Bone marrow (tissue), 2 donors: ENCODE results near the gene CBFA2T2.
A peak's percentile ranks its signal among the peaks of the same experiment; 100 is the strongest.
"Not testable (repeated sequence)": the region's sequence is repeated elsewhere in the genome, so short reads cannot be mapped to it uniquely, and the experiment has no call there.

Experiments
- DNase-seq, 2 donors: peaks; one replicate each; lab custom pipeline; 2025; lab: John Stamatoyannopoulos, UW

Gene CBFA2T2

DNA sequence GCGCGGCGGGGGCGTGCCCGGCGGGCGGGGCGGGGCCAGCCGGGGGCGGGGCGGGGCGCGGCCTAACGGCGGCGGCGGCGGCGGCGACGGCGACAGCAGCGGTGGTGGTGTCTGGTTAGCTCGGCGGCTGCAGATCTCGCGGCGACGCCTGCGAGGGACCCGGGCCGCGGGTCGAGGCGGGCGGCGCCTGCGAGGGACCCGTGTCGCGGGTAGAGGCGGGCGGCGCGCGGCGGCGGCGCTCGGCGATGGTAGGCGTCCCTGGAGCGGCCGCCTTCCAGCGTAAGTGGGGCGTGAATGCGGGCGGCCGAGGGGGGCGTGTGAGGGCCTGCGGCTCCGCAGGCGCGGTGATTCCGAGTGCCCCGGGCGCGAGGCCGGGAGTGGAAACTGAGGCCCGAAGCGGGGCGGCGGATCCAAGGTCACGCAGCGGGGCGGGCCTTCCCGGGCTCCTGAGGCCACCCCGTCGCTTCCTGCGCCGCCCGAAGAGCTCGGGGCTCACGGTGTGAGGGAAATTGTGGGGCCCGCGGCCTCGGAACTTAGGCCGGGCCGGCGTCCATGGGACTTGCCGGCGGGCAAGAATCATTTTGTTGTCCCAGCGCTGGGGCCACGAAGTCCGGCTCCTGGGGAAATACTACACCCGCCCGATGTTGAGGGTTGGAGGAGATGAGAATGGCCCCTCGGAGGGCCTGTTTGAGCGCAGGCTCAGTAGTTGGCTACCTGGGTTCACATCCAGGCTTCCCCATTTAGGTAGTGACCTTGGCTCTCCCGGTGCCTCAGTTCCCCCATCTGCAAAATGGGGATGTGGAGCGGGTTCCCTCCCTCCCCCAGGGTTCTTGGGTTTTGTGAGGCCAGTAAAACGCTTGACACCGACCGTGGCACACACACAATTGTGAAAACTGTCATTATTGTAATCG is at the start of gene CBFA2T2:
CBFA2T2 (plus strand) TSS at position 74 of the 911 bp plus-strand sequence; CDS start at position 246, 172 bp downstream.
- peak in 1 of 2 donors; percentile 28 for DNase-seq

DNA sequence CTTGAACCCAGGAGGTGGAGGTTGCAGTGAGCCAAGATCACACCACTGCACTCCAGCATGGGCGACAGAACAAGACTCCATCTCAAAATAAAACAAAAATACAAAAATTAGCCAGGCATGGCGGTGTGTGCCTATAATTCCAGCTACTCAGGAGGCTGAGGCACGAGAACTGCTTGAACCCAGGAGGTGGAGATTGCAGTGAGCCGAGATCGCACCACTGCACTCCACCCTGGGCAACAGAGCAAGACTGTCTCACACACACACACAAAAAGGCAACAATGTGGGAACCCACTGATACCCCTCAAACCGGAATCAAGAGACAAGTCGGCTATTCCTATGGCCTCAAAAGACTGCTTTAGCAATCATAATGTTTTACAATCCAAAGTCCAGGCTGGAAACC is 49.3 kb upstream of the CBFA2T2 start:
- DNase-seq: not testable (repeated sequence)

DNA sequence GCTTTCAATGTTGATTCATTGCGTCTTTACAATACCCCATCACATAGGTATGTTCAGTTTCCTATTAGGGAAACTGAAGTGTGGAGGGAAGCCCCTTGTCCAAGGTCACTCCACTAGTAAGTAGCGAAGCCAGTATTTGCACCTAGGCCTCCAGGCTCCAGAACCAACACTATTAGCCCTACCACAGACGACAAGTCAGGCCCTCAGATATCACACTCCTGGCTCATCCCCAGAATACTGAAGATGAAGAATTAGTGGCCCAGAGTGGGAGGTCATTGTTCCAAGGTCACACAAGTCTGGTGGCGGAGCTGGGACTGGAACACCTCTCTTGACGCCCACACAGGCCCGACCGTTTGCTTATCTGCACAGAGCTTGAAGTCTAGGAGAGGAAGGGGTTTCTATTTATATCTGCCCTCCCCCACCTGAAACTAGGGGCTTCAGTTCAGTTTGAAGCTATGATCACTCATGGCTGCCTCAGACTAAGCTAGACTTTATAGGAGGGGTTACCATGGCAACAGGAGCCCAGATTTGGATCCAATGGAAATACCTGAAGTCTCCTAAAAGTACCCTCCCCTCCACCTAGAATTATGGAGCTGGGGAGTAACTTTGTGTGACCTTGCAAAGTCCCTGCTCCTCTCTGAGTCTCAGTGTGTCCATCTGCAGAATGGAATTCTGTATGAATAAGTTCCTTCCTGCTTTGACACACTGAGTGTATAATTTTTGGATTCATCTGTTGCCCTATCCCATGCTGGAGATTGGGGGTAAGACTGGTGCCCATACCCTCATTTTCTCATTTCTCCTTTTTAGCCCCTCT is 48.5 kb upstream of the CBFA2T2 start:
- DNase-seq: no peak

DNA sequence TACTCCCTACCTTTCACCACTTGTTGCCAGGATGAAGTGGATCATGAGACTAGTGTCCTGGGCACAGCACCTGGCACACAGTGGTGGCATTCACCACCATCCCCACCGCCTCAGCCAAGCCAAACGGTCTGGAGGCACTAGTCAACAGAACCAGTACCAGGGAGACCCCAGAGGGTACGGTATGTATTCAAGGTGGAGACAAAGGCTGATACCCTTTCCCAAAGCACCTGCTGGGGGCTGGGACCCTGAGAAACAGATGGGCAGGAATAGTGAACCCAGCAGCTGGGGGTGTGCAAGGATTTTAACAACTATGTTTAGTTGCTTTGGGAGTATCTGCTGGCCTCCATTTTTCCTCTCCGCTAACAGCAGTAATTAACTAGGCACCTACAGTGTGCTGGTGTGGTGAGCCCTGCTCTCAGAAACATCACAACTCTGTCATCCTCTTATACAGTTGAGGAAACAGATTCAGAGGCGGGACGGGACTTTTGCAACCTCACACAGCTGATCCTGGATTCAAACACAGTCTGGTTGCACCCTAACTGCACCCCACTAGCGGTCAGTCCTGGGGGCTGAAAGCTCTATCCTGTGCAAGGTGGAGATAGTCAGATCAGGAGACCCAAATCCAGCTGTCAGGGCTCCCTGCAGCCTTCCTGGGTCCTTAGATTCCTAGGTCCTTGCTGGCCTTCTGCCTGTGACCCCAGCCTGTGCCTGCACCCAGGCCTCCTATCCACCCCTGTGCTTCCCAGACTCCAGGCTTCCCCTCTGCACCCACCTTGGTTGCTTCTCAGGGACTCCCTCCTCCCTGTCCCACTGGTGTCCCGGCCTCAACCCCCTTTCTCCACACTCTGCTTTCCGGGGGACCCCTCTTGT is 47.5 kb upstream of the CBFA2T2 start:
- DNase-seq: no peak

DNA sequence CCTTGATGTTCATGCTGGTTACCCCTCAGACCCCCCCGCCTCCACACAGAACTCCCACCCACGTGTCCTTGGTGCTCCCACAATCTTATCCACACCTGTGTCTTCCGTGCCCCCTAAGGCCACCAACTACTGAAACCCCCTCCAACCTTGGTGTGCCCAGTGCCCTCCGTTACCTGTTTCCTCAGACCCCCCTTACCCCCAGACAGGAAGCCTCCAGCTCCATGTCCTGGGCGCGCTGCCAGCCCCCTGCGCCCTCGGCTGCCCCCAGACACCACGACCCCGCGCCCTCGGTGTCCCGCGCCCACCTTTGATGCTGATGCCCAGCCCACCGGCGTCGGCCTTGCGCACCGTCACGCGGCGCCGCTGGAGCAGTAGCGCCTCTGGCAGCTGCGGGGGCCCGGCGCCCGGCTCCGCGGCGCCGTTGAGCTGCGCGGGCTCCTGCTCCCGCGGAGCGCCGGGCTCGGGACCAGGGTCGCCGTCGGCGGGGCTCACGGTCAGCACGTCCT is 46.8 kb upstream of the CBFA2T2 start:
- DNase-seq: no peak

DNA sequence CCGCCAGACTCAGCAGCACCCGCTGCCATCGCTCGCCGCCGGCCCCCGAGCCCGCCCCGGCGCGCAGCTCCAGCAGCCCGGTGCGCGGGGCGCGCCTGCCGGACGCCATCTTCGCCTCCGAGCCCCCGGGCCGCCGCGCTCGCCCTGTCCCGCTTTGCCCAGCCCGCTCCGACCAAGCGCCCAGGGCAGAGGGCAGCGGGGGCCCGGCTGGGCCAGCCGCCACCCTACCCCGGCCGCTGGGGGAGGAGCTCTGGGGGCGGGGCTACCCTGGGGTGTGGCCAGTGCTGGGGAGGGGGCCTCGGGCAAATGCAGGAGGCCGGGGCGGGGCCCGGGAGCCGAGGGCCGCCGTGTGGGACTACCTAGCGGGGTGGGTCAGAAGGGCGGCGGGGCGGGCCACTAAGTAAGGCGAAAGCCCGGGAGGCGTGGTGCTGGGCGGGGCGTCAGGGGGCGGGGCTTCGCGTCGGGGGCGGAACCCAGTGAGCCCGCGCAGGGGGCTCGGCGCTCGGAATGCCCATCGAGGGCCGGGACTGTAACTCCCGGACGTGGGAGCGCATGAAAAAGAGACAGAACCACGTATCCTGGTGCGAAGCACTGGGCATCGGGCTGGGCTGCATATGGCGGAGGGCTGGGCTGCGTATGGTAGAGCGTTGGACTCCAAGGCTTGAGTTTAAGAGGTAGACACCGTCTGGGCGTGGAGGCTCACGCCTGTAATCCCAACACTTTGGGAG is 46.2 kb upstream of the CBFA2T2 start, which contains the start of gene SNTA1:
SNTA1 (minus strand) TSS at position 252 of the 728 bp plus-strand sequence; CDS start at position 109, 143 bp downstream.
- DNase-seq: peak; percentile 54 to 65

DNA sequence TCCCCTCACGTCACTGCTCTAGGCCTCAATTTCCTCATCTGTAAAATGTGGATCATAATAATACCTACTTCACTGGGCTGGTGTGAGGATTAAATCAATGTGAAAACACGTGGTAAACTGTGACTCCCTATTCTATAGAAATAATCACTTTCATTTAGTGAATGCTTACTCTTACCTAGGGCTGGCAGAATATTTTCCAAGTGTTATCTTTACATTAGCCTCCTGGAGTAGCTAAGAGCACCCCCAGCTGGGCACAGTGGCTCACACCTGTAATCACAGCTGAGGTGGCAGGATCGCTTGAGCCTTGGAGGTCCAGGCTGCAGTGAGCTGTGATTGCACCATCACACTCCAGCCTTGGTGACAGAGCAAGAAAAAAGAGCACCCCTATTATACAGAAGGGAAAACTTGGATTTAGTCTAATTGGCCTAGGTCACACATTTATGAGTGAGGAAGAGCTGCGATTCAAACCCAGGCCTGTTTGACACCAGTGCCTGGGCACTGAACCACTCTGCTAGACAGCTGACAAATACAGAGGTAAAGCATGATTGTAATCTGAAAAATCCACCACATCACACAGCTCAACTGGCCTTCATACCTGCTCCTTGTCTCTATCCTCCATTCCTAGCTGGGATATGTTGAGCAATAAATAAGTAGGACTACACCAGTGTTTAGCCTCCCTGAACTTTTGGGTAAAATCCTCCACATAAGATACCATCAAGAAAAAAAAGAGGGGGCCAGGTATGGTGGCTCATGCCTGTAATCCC is 44.9 kb upstream of the CBFA2T2 start:
- DNase-seq: no peak

DNA sequence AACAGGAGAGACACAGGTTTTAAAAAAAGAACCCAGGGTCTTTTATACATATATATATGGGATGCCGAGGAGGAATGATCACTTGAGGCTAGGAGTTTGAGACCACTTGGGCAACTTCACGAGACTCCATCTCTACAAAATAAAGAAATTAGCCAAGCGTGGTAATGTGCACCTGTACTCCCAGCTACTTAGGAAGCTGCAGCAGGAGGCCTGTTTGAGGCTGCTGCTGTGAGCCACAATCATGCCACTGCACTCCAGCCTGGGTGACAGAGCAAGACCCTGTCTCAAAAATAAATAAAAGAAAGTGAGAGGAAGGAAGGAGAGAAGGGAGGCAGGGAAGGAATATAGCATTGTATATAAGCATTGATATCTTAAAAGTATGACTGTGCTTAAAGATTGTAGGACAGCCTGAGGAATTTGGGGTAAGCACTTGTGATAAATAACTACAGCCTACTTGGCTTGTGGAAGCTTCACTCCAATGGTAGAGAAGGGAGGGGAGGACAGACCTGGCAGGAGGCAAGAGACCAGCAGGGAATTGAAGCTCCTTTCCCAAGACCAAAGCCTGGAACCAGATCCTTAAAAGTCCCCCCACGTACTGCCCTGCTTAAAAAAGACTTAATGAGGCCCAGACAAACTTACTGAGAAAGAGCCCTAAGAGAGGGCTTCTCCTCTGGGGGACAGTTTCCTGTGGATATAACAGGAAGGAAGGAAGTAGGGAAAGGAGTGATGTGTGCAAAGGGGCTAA is 43.8 kb upstream of the CBFA2T2 start:
- no peak for DNase-seq

DNA sequence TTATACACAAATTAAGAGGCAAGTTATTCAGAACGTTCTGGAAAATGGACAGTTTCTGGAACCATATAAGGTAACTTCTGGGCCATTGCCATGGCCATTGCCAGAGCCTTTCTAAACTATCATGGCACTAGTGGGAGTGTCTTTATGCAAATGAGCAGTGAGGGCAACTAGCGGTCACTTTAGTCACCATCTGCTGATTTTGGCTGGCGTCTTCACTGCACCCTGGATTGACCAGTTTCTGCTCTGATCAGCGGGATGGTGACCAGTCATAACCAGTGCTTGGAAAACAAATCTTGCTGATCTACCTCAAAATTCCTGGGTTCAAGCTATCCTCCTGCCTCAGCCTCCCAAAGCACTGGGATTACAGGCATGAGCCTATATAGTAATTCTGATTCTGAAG is 39.0 kb upstream of the CBFA2T2 start:
- DNase-seq: no peak

DNA sequence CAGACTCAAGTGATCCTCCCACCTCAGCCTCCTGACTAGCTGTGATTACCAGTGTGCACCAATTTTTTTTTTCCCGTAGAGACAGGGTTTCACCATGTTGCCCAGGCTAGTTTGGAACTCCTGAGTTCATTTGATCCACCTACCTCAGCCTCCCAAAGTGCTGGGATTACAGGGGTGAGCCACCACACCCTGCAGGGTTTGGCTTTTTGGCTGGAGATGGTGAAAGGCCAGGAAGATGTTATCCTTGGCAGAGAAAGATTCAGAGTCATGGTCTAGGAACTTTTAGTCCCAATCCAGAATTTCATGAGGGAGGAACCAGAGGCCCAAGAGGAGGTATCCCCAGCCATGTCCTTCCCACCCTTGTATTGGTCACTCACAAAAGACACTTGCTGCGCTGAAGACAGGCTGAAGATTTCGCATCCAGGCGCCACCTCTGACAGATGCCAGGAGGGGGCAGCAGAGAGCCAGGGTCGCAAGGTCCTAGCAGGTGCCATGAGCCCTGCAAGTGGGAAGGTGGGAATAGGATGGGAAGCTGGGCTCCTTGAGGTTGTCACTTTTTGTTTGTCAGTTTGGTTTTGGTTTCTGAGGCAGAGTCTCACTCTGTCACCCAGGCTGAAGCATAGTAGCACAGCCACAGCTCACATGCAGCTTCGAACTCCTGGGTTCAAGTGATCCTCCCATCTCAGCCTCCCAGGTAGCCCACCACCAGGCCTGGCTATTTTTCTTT is 32.8 kb upstream of the CBFA2T2 start:
- DNase-seq: peak; percentile 53 to 59

DNA sequence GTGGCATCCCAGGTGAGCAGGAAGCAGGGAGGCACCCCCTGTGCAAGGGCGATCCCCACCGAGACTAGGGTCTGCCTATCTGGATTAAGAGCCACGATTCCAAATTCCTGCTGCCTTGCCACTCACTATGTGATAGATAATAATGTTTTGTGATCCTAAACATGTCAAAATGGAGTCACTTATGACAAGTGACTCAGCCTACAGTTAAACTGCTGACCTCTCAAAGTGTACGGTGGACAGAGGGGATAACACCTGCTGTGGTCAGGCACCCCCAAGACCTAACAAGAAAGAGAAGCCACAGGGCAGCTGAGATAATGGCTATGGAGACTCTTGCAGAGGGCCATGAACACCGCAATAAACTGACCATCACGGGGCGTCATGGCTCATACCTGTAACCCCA is 30.3 kb upstream of the CBFA2T2 start:
- DNase-seq: no peak

DNA sequence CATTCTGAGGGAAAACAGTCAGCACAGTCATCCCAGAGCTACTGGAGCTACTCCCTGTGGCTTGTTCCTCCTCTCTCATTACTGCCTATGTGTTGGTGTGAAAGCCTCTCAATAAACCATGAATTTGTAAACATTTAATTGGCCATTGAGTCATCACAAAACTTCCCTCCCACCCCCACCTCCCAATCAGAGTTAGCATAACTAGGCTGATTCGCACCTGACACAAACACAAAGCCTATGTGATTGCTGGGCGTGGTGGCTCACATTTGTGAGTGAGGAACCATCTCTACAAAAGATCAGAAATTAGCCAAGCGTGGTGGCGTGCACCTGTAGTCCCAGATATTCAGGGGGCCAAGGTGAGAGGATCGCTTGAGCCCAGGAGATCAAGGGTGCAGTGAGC is 29.2 kb upstream of the CBFA2T2 start:
- DNase-seq: no peak

DNA sequence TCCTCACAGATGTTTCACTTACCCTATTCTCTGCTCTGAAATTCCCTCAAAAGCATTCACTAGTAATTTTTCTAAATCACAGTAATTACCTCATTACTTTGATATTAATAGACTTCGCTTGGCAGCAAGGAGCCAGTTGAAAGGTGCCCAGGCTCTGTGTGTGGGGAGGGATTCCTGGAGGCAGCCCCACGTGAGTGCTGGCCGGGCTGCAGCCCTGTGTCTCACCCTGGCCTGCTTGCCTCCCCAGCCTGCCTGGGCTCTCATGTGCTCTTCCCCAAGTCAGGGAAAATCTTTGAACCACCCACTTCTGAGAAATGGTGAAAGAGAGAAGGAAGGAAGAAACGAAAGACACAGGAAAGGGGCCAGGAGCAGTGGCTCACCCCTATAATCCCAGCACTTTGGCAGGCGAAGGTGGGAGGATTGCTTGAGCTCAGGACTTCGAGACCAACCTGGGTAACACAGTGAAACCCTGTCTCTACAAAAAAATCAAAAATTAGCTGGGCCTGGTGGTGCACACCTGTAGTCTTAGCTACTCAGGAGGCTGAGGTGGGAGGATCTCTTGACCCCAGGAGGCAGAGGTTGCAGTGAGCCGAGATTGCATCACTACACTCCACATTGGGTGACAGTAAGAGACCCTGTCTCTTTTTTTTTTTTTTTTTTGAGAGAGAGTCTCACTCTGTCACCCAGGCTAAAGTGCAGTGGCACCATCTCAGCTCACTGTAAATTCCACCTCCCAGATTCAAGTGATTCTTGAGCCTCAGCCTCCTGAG is 26.4 kb upstream of the CBFA2T2 start:
- DNase-seq: no peak

DNA sequence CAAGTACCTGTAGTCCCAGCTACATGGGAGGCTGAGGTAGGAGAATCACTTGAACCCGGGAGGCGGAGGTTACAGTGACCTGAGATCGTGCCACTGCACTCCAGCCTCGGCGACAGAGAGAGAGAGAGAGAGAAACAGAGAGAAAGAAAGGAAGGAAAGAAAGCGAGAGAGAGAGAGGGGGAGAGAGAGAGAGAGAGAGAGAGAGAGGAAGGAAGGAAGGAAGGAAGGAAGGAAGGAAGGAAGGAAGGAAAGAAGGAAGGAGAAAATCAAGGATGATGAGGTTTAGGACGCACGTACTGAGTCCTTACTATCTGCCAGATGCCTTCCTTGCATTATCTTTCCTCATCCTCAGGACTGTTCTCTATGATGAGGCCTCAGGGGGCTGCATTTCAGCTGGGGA is 25.1 kb upstream of the CBFA2T2 start:
- not testable (repeated sequence) for DNase-seq

DNA sequence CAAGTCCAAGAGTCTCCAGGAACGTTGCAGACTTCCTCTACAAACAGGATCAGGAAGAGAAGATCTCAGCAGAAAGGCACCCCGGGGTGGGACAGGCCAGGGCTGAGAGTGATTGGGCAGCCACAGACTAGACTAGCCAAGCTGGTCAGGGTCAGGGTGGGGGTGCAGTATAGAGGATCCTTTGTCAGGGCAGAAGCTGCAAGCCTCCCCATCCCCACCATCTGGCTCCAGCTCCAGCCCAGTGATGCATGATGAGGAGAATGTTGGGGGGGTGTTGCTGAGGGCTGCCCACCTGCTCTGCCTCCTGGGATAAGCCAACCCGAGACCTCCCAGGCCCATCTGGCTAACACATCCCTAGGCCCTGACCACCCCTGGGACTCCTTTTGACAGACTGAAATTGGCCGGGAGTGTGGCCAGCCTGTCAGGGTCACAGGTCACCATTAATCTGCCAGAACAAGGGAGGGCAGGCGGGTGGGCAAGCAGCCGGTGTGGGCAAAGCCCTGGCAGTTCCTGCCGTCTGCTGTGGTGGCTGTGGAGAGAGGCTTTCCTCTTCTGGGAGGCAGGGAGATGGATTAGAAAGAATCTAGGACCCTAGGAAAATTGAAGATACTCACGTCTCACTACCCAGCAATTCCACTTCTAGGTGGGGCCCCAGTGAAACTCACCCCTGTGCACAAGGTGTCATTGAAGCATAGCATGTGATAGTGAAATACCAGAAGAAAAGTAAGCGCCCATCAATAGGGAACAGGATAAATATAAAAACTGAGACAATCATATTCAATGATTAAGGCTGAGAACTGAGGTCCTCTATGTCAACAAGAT is 24.2 kb upstream of the CBFA2T2 start:
- no peak for DNase-seq

DNA sequence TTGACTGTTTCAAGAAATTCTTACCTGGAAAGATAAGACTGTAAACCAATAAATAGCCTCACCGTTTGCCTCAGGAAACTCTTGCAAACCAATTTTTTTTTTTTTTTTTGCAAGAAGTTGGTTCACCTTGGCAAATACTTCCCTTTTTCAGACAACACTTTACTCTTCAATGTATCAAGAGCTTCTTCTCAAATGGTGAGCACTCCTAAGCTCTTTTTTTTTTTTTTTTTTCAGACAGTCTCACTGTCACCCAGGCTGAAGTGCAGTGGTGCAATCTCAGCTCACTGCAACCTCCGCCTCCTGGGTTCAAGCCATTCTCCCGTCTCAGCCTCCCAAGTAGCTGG is 23.6 kb upstream of the CBFA2T2 start:
- DNase-seq: no peak

DNA sequence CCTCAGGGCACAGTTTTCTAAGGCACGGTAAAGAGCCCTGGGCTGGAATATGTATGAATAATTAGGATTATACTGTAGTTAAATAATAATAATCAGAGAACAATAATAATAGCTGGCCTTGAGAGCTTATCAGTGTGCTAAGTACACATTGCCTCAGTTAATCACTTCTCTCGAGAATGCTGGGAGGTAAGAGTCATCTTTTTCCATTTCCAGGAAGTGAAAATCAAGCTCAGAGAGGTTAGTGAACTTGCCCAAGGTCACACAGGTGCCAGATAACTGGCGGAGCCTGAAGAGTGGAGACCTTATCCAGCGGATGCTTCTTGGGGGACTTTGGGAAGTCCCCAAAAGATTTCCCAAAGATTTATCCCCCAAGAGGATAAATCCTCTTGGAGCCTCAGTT is 19.4 kb upstream of the CBFA2T2 start:
- no peak for DNase-seq
